GM19468 (cell line): ENCODE data around the gene ITGB4.
A peak's percentile ranks its signal among the peaks of the same experiment; 100 is the strongest.

Experiments
- ATAC-seq: cut with Tn5 transposase; IDR thresholded peaks from one replicate; pipeline ENCODE4 v1.9.1; 2021; ENCODE audit warnings: mild to moderate bottlenecking, moderate library complexity, moderate number of reproducible peaks; ENCODE audit not compliant: unreplicated experiment; ENCODE audit errors: extremely low read depth

Gene ITGB4

GRCh38 chr17:75783069-75783783 is 62.0 kb downstream of the ITGB4 start:
- ATAC-seq, result no peak

DNA sequence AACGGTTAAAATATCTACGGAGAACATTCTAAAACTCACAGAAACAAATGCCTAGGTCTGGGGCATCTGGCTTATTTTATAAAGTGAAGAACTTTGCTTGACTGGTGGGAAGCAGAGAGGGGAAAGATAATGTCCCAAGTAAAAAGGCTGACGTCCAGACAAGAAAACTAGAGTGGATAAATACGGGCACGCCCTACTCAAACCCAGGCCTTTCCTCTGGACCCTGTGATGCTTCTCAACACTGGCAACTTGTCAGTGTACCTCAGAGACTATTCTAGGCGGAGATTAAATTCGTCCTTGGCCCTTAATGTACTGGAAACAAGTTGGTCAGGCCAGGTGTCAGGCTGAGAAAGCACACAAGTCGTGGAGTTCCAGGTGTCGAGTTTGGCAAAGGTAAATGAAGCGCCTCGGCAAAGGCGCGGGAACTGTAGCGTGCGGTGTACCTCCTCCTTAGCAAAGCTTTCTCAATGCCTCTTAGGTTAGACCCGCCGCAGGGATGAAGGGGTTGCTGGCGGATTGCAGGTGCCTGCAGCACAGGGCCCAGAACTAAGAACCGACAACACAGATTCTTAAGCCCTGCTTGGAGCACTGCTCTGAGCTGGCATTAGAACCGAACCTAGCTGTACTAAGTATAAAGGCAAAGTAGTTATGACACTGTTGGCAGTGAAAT is 62.7 kb downstream of the ITGB4 start:
- no peak for ATAC-seq

DNA sequence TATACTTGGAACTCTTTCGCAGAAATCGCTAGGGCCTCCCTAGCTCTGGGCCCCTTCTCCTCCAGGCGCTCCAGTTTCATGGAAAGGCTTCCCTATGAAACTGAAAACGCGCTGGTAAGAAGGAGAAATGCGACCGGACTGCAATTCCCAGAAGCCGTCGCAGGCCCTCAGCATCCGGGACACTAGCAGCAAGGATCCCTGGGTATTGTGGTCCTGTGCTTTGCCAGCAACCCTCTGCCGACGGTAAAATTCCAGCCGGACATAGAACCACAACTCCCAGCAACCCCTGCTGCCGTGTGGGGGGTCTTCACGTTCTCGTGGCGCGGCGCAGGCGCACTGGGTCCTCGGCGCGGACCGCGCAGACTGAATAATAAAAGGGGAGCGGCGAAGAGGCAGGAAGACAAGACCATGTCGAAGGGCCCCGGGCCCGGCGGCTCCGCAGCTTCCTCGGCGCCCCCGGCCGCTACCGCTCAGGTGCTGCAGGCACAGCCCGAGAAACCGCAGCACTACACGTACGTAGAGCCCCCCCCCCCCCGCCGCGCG is 63.3 kb downstream of the ITGB4 start, which contains the start of gene UNK:
TSS of gene UNK (plus strand) at position 334 of the 543 bp plus-strand sequence. CDS start at position 409, 75 bp downstream.
- peak; percentile 36 for ATAC-seq

DNA sequence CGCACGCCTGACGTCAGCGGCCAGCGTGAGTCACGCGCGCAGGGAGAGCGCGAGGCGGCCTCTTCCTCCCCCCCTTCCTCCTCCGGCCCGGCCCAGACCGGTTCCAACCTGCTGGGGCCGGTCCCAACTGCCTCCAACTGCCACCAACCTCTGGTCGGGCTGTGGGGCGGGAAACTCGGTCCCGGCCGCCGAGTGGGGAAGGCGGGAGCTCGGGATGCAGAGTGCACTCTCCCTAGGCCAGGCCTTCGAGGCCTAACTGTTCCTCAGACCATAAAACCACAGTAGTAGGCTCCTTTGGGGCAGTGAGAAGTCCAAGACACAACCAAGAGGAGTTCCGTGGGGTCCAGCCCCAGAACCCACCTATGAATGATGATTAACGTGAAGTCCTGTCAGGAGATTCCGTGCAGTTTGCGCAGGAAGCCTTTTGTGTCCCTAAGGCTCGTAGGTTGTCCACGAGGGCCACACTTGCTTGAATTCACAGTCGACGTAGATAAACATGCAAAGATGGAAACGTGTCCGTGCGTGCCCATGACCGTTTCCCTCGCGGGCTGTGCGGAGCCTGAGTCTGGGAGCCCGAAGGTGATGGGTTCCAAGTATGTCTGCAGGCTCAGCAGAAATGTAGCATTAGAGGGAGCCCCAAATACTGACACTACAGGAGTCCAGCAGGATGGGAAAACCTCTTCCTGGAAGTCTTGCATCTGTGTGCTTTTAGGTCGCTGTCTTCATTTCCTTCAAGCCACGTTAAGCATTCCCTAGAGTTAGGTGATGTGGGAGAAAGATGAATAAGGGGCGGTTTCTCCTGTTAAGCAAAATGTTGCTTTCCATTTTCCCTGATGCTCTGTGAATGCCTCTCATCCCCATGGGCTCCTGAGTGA is 64.0 kb downstream of the ITGB4 start:
- peak; percentile 23 for ATAC-seq

GRCh38 chr17:75791254-75791653 is 70.0 kb downstream of the ITGB4 start:
- ATAC-seq, result no peak

DNA sequence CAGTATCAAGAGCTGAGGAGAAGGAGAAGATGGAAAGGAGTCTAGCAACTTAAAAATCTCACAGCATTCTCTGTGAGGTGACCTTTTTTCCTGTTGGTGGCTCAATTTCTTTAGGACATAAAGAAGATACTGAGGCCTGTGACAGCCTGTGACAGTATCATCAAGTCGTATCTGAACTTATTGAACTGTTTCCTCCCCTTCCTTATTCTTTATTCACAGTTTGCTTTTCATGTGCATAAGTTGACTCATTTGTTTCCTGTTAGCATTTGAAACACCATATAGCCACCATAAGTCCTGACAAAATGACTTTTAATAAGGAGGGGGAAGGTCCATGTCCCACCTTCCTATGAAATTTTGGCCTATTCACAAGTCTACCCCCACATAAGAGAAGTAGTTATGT is 72.2 kb downstream of the ITGB4 start:
- ATAC-seq, result no peak

- ATAC-seq, result no peak
These were observed 74.8 kb downstream of the ITGB4 start for GRCh38 chr17:75795820-75796607.

DNA sequence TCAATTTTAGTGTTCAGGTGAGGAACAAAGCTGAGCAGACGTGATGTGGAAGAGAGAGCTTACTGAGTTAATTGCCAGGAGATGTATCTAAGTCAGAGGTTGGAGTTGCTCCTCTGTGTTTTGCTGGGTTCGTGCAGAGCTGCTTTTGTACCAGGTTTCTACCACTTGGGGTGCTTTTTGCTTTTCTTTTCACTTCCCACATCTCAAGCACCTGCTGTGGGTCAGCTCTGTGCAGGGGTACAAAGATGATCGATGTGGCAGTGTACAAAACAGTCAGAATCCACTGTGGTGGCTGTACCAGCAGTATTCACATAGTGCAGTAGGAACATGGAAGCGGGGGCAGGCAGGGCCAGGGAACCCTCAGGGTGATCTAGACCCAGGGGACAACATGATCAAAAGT is 78.1 kb downstream of the ITGB4 start:
- ATAC-seq, result no peak

DNA sequence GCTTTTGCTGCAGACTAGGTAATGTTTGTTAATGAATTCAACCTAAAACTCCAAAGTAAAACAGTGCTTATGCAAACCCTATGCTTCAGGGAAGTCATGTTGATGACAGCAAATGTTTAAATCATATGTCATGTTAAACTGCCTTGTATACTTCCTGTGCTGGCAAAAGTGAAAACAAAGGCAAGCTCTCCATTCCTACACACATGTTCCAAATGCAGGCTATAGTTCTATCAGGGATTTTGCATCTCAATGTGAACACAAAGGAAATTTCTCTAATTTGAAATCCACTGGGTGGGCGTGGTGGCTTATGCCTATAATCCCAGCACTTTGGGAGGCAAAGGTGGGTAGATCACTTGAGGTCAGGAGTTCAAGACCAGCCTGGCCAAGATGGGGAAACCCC is 82.6 kb downstream of the ITGB4 start:
- ATAC-seq, result no peak

DNA sequence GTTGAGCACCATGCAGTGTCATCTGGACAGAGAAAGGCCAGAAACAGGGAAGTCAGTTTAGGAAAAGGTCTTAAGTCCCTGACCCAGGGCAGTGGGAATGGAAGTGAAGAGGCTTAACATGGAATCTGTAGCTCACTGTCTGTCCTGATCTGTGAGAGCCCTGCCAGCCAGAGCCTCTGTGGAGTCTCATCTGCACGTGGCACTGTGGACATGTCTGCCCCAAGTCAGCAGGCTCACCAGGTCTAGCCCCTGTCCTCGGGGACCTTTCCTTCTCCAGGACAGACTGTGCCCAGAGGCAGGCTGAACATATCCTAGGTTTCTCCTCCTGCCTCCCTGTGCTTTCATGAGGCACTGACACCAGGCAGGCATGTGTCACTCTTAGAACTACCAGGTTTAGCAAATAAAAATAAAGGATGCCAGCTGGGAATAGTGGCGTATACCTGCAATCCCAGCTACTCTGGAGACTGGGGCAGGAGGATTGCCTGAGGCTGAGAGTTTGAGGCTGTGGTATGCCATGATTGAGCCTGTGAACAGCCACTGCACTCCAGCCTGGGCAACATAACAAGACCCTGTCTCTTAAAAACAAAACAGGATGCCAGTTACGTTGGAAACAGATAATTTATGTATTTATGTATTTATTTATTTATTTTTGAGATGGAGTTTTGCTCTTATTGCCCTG is 85.7 kb downstream of the ITGB4 start:
- no peak for ATAC-seq
